Upper lobe of left lung (tissue), 4 donors: ENCODE data around the gene HBS1L.

Experiments used
- CTCF ChIP-seq, 6 experiments: fragments of 450-650 bp in 4 of 6; fragments of 200-600 bp in 2 of 6; sonication (generic) in 2 of 6; IDR thresholded peaks; one replicate each; pipeline ENCODE4 v1.5.1; 2016 to 2019; ENCODE audit warnings: antibody characterized with exemption in 6 of 6
- POLR2A ChIP-seq, 4 donors: fragments of 450-650 bp; IDR thresholded peaks; one replicate each; pipeline ENCODE4 v1.5.1; 2016 to 2017; ENCODE audit warnings: antibody characterized with exemption in 4 of 4, mild to moderate bottlenecking in 2 of 4

GRCh38 chr6:134943522-134944111, 111.0 kb downstream of the HBS1L start:
- TF ChIP-seq CTCF (IDR thresholded peaks at IDR 0.05) = no peak
- TF ChIP-seq POLR2A (IDR thresholded peaks at IDR 0.05) = no peak
